ENCODE results near the gene ANKH. TPM values are rescaled to one million over a fixed set of nuclear protein-coding genes. Genes with fewer than 3 reads are reported as not detected.

The ANKH gene
- polyA plus RNA-seq, 2 of the 4 experiments (the other 2 are of a cell fraction) = 11.7 to 17.3 TPM

GRCh38 chr5:14765587-14765986, 106.0 kb downstream of the ANKH start:
- DNase-seq (ENCODE audit: low read depth in 1 of 2, low spot score in 1 of 2) (no peak), FAIRE-seq (no peak), ATAC-seq (no peak)
- ChIA-PET CTCF (interaction anchor here (0.9 to 1.0 kb wide), 2 partner anchors 9 to 38 kb away, joined by 3 to 4 read pairs; no protein-coding TSS in a partner anchor), POLR2A (no interaction called here)
- H3K4me3 ChIP-seq = no peak overlapping the region
- no peak overlapping the region for H3K4me2 ChIP-seq
- H3K4me1 ChIP-seq = 0 out of 3 replicates have a peak, but pooled peaks cover 6% of the 10 kb centered on the region
- H3K9me3 ChIP-seq = no peaks in the 10 kb centered on the region
- TF ChIP-seq HOXB5 (CRISPR knock-in tag; IDR thresholded peaks at IDR 0.05) (no peak), KDM5A (IDR thresholded peaks at IDR 0.05) (no peak)
- H3K27ac ChIP-seq = no peak overlapping the region
- WGBS (ENCODE audit: missing lambda C conversion rate) = 91% methylated on average over 3 of the region's 3 CpGs

- no peak for ATAC-seq
- ChIA-PET CTCF (interaction anchor here (1.0 to 1.2 kb wide), 2 partner anchors 16 to 36 kb away, joined by 3 read pairs; no protein-coding TSS in a partner anchor), POLR2A (no interaction called here)
- 90% methylated on average over 4 of the region's 4 CpGs for WGBS (ENCODE audit: missing lambda C conversion rate)
- Histone ChIP-seq H3K9me3 (no peaks in the 10 kb centered on the region), H3K27ac (no peak overlapping the region), H3K4me3 (no peak overlapping the region), H3K4me2 (no peak overlapping the region), H3K4me1 (0 out of 3 replicates have a peak, but pooled peaks cover under 1% of the 10 kb centered on the region)
- no peak for FAIRE-seq
- DNase-seq (ENCODE audit: low read depth in 1 of 2, low spot score in 1 of 2) = no peak
- TF ChIP-seq ZFP36 (IDR thresholded peaks at IDR 0.05; ENCODE audit: borderline replicate concordance, partially characterized antibody) (no peak), ZSCAN20 (CRISPR knock-in tag; IDR thresholded peaks at IDR 0.05) (no peak), MAX (IDR thresholded peaks at IDR 0.05) (no peak), HEYL (CRISPR knock-in tag; IDR thresholded peaks at IDR 0.05) (no peak), NPAS2 (CRISPR knock-in tag; IDR thresholded peaks at IDR 0.05; ENCODE audit: borderline replicate concordance) (no peak), E2F6 (IDR thresholded peaks at IDR 0.05; ENCODE audit: borderline replicate concordance, low read depth) (no peak), EHF (CRISPR knock-in tag; IDR thresholded peaks at IDR 0.05) (no peak)
Observed at GRCh38 chr5:14762549-14763216, 108.9 kb downstream of the ANKH start.

GRCh38 chr5:14760548-14761002, 111.0 kb downstream of the ANKH start:
- TF ChIP-seq FOSL2 (IDR thresholded peaks at IDR 0.05) (no peak), FOSL2 (CRISPR knock-in tag; IDR thresholded peaks at IDR 0.05) (no peak), NFE2L2 (conservative IDR thresholded peaks at IDR 0.05; ENCODE audit: low read length) (no peak), GATA3 (IDR thresholded peaks at IDR 0.05; ENCODE audit: borderline replicate concordance) (no peak), RARB (CRISPR knock-in tag; IDR thresholded peaks at IDR 0.05) (no peak), KDM5A (IDR thresholded peaks at IDR 0.05) (no peak), CBX2 (IDR thresholded peaks at IDR 0.05; ENCODE audit: borderline replicate concordance, low read depth) (no peak), POLR2A (IDR thresholded peaks at IDR 0.05; ENCODE audit: low read length) (no peak), PBX3 (IDR thresholded peaks at IDR 0.05) (no peak), MAFK (IDR thresholded peaks at IDR 0.05; ENCODE audit: partially characterized antibody) (no peak), NR3C1 (IDR thresholded peaks at IDR 0.05) (no peak), ESRRA (IDR thresholded peaks at IDR 0.05; ENCODE audit: borderline replicate concordance, low read length) (no peak), RCOR1 (IDR thresholded peaks at IDR 0.05; ENCODE audit: low read depth, low read length) (no peak), RAD21 (conservative IDR thresholded peaks at IDR 0.05 in 1 of 2, IDR thresholded peaks at IDR 0.05 in 1 of 2) (no peak), TP53 (CRISPR knock-in tag; IDR thresholded peaks at IDR 0.05) (no peak), HOXA7 (CRISPR knock-in tag; IDR thresholded peaks at IDR 0.05) (no peak), HMGXB4 (CRISPR knock-in tag; IDR thresholded peaks at IDR 0.05; ENCODE audit: borderline replicate concordance) (no peak), ZFP36 (IDR thresholded peaks at IDR 0.05; ENCODE audit: borderline replicate concordance, partially characterized antibody) (no peak), CBX8 (IDR thresholded peaks at IDR 0.05) (no peak), EHF (CRISPR knock-in tag; IDR thresholded peaks at IDR 0.05) (no peak)
- 88% methylated on average over 4 of the region's 4 CpGs for WGBS (ENCODE audit: missing lambda C conversion rate)
- no peak for DNase-seq (ENCODE audit: low read depth in 1 of 2, low spot score in 1 of 2)
- no peaks in the 10 kb centered on the region for H3K9me3 ChIP-seq
- CTCF ChIA-PET = interaction anchor here (0.9 kb wide), 1 partner anchor 8 kb away, joined by 3 read pairs; no protein-coding TSS in a partner anchor
- H3K4me3 ChIP-seq = no peak overlapping the region
- H3K27ac ChIP-seq = no peak overlapping the region
- no peak for ATAC-seq
- POLR2A ChIA-PET = no interaction called here
- no peak overlapping the region for H3K4me2 ChIP-seq
- H3K4me1 ChIP-seq = no peaks in the 10 kb centered on the region
- no peak for FAIRE-seq
